HG03097 (cell line): ENCODE results near the gene HS3ST1.

ENCODE experiments used
- ATAC-seq: cut with Tn5 transposase; IDR thresholded peaks from one replicate; pipeline ENCODE4 v1.9.1; 2021; ENCODE audit not compliant: unreplicated experiment, low FRiP score

HS3ST1 gene

DNA sequence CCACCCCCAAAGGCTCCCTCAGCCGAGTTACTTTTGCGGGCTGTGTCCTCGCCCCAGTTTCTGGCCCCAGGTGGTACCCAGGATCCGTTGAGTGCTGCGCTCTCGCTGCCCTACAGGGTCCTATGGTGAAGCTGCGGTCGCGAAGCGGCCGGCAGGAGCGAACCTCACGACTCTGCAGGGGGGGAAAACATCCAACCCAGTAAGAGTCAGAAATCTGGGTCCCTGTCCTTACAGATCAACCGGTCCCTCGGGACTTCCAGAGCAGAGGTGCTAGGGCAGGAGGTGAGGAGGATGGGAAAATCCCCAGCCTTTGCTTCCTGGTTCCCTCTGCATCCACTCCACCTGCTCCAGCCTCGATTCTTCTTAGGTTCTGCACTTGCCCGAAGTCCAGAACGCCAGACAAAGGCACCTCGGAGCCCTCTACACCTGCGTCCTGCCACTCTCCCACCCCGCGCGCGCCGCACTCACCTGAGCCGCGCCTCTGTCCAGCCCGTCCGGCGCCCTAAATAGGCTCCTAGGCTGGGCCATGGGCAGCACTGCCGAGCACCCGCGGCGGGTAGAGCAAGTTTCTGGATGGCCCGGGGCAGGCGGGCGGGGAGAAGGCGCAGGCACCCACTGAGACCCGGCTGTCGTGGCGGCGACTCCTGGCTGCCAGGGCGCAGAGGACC, at the start of gene HS3ST1:
Gene HS3ST1, minus strand, starts transcription at position 664 of the 668 bp plus-strand sequence. CDS start 28,889 bp downstream, outside the sequence.
- ATAC-seq: peak; percentile 23

DNA sequence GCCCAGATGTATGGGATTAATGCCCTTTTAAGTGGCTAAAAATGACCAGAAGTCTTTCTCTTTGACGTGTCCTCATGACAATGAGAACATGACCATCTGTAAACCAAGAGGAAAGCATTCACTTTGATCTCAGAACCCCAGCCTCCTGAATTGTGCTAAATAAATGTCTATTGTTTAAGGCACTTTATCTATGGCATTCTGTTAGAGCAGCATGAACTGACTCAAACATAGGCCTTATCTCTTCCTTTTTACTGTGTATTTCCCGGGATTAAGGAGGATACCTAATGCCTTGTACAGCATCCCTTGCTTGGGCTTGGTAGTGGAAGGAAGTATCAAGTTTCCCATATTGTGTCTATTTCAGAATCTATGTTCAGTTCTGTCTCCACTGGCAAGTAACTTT, 47.2 kb upstream of the HS3ST1 start:
- ATAC-seq: no peak

DNA sequence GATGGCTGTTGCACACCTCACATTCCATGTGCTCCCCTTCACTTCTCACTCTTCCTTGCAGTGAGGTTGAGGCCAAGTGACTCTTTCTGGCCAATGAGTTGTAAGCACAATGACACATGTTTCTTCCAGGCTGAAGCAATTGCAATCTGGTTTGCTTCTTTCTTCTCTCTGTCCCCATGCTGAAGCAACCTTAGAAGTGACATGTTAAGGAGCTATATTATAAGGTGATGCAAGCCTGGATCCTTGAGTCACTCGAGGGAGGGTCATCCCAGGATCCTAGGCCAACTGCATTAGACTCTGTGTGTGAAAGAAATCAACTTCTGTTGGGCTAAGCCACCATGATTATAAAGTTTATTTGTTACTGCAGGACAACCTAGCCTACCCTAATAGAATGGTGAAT, 45.5 kb upstream of the HS3ST1 start:
- no peak for ATAC-seq

DNA sequence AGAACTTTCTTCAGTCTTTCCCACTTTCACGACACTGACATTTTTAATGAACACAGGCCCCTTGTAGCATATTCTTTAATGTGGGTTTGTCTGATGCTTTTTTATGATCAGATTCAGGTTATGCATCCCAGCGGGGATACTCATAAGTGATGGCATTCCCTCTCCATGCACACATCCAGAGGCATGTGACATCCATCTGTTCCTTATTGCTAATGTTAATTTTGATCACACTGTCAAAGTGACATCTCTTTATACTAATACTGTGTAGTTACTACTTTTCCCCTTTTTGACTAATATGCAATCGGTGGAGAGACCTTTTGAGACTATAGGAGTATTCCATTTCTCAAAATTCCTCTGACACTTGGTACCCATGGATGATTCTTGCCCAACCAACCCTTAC, 43.8 kb upstream of the HS3ST1 start:
- ATAC-seq: no peak

DNA sequence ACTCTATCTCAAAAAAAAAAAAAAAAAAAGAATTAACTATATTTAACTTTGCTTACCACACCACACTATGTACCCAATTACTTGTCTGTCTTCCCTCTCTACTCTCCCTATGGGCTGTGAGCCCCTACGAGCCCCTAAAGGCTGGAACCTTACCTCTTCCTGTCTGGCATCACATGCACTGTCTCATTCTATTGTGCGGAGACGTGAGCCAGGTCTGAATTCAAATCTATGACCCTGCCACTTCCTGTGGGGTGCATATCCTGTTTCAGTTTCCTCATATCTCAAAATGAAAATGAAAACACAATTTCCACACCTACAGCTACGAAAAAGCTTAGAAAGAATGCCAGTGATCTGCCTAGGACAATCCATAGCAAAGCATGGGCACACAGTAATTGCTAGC, 42.9 kb upstream of the HS3ST1 start:
- ATAC-seq: peak; percentile 75

DNA sequence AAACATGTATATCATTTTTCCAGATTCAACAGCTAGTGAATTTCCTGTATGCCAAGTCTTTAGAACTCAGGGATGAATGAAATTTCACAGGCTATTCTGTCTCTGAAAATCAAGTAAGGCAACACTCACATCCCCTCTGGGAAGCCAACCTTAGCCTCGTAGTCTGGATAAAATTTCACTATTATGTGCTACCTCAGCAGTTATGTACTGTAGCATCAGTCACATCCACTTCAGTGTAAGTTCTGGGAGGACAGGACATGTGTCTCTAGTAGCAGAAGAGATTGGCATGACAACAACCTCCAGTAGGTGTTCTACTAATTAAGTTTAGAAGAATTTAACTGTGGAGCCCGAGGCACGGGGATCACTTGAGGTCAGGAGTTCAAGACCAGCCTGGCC, 42.4 kb upstream of the HS3ST1 start:
- no peak for ATAC-seq

DNA sequence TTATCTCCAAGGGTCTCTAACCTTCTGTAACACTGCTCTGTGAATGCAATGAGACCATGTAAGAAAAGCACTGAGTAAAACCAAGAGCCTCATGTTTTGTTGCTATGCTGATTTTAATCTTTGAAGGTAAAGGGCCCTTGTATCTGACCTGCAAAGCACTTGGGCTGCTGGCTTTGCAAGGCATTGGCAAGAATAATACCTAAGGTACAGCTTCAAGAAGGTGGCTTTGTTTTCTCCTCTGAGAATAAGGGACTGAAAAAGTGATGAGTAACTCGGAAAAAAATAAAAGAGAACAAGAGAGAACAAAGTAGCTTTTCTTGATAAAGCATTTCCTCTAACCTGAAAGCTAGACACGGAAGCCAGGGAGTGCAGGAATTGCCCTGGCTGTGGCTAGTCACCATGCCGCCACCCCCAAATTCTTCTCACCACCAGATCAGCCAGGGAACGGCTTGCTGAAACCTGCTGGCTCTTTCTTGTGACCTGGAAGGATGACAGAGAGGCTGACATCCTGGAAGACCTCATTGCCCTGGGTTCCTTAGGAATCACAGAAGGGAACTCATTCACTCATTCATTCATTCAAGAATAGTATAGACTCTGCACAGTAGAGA, 41.8 kb upstream of the HS3ST1 start:
- peak; percentile 49 for ATAC-seq

DNA sequence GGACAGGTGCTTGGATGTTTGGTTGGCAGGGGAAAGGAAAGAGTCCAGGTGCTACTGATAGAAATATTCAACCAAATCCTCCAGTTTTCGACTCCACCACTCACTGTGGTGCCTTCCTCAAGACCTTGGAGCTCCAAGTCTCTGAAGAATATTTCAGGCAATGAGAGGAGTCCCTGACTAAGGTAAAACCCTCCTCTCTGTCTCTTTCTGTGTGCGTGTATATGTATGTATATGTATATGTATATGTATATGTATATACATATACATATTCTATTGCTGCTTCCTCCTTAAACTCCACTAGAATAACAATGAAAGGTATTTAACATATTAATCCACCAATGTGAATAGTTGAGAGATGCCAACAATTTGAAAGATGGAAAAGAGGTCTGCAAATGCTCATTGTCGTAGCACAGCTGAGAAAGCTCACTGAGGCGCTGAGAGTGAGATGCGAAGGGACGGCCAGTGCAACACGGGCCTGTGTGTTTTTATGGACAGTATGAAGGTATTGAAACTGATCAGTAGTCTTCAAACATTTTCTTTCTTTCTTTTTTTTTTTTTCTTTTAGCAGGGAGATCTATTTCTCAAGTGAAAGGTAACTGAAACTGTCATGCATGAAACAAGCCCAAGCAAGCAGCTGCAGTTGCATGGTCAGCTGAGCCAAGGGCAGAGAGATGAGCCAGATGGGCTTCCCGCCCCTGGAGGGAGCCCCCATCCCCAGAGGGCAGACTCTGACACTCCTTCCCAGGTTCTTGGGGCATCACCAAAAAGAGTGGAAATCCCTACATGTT, 41.1 kb upstream of the HS3ST1 start:
- ATAC-seq: peak; percentile 49

DNA sequence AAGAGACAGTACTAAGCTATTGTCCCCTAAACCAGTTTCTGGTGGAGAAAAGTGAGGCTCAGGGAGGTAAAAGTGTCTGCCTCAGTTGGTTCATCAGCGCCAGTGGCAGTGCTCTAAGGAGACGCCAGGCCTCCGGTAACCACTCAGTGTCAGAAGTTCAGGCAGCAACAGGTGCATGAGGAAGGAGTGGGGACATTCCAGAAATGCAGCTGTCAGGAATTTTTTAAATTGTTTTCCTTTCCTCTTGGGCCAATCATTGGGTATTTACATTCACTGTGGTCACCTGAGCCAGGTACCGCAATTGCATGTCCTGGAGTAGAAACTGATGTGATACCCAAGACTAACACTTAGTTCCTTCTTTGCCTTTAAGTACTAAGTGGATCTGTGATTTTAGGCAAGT, 40.2 kb upstream of the HS3ST1 start:
- ATAC-seq: no peak

DNA sequence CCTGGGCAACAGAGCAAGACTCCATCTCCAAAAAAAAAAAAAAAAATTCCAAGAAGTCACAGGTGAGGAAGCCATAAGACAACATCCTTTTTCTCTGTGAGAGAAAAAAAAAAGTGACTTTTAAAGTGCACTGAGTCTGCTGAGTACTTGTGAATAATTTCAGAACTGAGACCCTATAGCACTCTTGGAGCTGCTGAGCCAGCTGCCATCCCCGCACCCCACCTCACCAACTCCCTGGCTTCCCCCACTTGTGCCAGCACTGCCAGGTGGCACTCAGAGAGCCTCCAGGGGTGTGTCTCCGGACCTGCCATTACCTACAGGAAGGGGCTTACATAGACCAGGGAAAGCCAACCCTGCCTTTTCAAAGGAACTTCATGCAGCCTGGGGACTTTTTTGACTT, 39.2 kb upstream of the HS3ST1 start:
- ATAC-seq: no peak

DNA sequence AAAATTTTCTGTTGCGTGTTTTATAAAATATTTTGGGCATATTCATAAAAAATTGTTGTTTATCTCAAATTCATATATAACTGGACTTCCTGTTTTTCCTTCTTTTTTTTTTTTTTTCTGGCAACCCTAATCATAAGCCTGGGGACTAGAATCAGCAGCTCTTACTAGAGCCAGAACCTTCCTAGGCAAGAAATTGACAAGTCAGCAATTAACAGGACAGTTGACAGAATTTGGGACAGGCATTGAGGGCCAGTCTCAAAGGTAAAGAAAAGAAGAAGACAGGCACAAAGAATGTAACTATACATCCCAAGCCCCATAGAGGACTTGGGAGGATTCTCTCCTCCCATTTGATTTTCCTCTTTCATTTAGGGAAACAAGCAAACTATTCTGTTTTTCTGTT, 35.0 kb upstream of the HS3ST1 start:
- ATAC-seq: no peak

DNA sequence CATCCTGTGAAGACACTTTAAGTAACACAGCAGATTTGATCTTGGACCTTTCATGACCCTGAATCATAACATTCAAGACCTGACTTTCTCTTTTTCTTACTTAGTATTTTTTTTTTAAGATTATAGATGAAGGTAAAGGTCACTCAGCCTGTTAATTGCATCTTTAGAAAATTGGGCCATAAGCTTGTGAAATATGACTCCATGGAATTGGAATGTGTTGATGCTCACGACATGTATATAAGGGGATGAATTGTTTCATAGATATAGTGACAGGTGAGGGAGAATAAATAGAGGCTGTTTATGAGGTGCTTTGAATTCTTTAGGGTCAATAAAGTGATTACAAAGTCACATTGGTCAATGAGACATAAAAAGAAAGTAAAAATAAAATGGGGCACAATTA, 27.7 kb upstream of the HS3ST1 start:
- no peak for ATAC-seq

DNA sequence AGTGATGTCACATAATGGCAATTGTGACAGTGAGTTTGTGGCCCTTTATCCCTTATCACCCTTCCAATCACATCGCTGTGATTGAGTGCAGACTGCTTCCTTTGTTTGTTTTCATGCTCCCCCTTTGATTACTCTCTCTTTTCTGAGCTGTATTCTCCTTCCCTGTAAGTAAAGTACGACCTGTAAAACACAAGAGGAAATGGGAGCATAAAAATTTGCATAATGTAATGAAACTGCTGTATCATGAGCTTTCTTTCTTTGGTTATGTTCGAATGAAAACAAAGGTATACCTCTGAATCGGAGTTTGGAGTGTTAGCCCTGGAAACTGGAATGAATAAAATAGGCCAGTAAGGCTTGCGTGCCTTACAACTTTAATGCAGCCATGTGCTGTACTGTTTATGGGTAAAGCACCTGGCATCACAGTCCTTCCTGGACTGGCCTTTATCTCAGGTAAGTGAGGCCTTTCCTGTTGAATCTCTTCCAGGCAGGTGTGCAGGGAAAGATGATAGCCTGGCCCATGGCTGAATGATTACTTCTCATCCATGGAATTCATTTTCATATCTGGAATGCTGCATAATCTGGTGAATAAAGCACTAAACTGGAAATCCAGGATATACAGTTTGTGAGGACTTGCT, 26.6 kb upstream of the HS3ST1 start:
- no peak for ATAC-seq

DNA sequence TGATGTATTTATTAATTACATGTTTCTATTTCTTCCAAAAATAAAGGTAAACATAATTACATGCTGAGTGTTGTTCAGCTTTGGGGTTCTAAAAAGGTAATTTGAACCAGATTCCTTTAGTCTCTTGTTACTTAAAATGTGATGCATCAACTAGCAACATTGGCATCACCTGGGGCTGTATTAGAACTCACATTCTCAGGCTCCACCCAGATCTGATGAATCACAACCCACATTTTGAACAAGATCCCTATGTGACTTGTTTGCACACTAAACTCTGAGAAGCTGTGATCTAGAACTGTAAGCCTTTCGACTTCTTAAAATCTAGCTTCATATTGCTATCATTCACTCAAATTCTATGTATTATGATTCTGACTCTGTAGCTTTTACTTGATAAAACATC, 23.0 kb upstream of the HS3ST1 start:
- no peak for ATAC-seq

DNA sequence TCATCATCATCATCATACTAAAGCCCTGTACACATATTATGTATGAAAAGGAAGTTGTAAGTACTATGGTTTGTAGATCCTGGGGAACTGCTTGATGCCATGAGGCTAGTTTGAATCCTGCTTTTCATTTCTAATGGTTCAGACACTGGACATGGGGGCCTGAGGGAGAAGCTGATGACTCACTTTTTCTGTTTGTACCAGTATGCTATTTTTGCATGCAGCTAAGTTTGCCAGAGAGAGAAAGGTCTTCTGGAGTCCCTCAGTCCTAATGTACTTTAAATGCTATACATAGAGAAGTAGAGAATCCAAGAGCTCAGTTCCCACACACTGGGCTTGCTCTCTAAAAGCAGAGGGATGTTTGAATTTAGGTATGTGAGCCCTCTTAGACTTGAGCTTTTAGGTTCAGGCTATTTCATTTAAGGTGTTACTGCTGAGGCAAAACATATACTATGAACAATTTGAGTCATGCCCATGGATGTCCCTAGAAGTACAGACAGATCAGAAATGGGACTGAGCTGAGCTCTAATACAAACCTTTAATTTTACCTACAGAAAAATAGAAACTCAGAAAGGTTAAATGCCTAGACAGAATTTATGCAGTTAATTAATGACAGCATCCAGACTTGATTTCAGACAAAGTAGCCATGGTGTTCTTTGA, 17.6 kb upstream of the HS3ST1 start:
- no peak for ATAC-seq

DNA sequence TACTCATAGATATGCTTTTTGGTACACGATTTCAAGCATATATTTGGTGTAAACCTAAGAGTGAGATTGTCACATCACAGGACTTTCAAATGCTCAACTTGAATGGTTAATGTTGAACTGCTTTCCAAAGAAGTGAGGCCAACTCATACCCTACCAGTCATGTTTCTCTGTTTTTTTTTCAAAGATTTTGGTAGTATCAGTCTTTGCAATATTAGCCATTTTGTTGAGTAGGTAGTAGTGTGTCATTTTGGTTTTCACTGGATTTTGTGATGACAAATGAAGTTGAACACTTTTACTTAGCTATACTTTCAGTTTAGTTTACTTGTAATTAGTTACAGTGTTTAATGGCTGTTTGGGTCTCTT, 12.5 kb upstream of the HS3ST1 start:
- no peak for ATAC-seq

DNA sequence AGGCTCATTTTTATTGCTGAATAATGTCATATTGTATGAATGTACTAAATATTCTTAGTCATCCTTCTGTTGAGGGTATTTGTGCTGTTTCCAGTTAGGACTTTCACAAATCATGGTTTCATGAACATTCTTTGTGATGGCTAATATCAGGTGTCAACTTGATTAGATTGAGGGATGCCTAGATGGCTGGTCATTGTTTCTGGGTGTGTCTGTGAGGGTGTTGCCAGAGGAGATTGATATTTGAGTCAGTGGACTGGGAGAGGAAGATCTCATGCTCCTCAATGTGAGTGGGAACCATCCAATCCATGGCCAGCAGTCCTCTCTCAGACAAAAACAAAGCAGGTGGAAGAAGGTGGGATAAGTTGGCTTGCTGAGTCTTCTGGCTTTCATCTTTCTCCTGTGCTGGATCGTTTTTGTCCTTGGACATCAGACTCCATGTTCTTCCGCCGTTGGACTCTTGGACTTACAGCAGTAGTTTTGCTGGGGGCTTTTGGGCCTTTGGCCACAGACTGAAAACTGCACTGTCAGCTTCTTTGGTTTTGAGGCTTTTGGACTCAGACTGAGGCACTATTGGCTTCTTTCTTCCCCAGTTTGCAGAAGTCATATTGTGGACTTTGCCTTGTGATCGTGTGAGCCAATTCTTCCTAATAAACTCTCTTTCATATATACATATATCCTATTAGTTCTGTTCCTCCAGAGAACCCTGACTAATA, 11.9 kb upstream of the HS3ST1 start:
- no peak for ATAC-seq

DNA sequence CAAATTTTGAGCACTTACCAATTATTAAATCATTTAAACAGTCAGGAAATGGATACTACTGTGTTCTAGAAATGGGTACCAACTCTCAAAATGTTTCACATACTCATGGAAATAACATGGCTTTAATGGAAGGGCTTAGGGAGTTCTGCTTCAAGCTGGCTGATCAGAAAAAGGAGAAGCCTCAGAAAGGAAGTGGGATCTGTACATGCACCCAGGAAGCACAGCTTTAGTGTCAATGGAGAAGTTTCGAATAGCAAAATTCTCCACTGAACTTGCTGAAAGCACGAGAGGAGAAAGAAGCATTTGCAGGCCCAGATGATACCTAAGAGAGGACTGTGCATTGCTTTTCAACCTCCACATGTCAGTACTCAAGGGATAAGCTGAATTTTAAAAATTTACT, 11.1 kb upstream of the HS3ST1 start:
- no peak for ATAC-seq

DNA sequence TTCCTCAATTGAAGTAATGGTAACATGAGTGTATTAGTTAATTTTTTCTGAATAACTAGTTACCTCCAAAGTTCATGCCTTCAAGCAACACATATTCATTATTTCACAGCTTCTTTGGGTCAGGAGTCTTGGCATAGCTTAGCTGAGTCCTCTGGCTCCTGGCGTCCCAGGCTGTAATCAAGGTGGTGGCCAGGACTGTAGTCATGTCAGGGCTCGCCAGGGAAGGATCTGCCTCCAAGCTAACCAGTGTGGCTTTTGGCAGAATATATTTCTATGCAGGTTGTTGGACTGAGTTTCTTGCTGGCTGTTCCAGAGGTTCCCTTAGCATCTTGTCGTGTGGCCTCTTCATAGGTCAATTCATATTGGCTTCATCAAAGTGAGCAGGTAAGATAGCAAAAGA, 10.0 kb upstream of the HS3ST1 start:
- ATAC-seq: no peak

DNA sequence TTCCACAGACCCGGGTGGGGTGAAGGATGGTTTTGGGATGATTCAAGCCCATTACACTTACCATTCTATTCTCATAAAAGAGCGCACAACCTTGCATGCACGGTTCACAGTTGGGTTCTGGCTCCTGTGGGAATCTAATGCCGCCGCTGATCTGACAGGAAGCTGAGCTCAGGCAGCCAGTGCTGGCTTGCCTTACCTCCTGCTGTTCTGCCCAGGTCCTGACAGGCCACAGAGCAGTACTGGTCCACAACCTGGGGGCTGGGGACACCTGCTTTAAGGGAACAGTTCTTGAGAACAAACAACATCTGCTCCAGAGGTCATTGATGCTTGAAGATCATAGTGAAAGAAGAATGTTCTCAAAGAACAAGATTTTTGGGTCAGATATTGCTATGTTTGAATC, 8.0 kb upstream of the HS3ST1 start:
- ATAC-seq: no peak
